ENCODE results near the gene PLXNB3. TPM values are rescaled to one million over a fixed set of nuclear protein-coding genes. Genes with fewer than 3 reads are reported as not detected.

The PLXNB3 gene
- total RNA-seq, 1 donor from 2014 or later, result 2.9 TPM

DNA sequence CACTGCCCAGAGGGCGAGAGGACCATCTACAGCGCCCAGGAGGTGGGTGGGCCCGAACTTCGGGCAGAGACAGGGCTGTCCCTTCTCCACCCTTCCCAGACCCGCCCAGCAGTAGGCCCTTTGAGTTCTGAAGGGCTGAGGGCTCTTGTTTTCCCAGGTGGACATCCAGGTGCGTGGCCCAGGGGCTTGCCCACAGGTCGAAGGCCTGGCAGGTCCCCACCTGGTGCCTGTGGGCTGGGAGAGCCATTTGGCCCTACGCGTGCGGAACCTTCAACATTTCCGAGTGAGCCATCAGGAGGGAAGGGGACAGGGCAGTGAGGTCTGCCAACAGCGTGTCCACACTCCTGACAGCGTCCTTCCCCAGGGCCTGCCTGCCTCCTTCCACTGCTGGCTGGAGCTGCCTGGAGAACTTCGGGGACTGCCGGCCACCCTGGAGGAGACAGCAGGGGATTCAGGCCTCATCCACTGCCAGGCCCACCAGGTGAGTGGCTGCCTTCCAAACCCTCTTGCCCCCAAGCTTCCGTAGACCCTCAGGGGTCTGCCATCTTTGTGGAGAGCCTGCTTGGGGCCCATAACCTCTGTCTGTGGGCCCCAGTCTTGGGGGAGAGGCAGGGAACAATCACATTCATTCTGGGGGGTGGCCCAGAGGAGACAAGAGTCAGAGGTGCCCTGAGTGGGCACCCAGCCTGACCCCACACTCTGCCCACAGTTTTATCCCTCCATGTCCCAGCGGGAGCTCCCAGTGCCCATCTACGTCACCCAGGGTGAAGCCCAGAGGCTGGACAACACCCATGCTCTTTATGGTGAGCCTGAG lies 6.8 kb downstream of the PLXNB3 start:
- Histone ChIP-seq H3K27ac (replicated peaks) (no peak overlapping the region), H3K9me3 (replicated peaks) (no peaks in the 10 kb centered on the region), H3K4me3 (no peak overlapping the region), H3K4me1 (peaks cover 4% of the 10 kb centered on the region), H3K36me3 (no peaks in the 10 kb centered on the region), H3K27me3 (ENCODE audit: low read depth) (no peaks in the 10 kb centered on the region)
- DNase-seq, result no peak
- intact Hi-C loops (cut with micrococcal nuclease), result no loop called here
- TF ChIP-seq, protein P1, sequence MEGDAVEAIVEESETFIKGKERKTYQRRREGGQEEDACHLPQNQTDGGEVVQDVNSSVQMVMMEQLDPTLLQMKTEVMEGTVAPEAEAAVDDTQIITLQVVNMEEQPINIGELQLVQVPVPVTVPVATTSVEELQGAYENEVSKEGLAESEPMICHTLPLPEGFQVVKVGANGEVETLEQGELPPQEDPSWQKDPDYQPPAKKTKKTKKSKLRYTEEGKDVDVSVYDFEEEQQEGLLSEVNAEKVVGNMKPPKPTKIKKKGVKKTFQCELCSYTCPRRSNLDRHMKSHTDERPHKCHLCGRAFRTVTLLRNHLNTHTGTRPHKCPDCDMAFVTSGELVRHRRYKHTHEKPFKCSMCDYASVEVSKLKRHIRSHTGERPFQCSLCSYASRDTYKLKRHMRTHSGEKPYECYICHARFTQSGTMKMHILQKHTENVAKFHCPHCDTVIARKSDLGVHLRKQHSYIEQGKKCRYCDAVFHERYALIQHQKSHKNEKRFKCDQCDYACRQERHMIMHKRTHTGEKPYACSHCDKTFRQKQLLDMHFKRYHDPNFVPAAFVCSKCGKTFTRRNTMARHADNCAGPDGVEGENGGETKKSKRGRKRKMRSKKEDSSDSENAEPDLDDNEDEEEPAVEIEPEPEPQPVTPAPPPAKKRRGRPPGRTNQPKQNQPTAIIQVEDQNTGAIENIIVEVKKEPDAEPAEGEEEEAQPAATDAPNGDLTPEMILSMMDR (IDR thresholded peaks at IDR 0.05; ENCODE audit: borderline replicate concordance), result no peak

DNA sequence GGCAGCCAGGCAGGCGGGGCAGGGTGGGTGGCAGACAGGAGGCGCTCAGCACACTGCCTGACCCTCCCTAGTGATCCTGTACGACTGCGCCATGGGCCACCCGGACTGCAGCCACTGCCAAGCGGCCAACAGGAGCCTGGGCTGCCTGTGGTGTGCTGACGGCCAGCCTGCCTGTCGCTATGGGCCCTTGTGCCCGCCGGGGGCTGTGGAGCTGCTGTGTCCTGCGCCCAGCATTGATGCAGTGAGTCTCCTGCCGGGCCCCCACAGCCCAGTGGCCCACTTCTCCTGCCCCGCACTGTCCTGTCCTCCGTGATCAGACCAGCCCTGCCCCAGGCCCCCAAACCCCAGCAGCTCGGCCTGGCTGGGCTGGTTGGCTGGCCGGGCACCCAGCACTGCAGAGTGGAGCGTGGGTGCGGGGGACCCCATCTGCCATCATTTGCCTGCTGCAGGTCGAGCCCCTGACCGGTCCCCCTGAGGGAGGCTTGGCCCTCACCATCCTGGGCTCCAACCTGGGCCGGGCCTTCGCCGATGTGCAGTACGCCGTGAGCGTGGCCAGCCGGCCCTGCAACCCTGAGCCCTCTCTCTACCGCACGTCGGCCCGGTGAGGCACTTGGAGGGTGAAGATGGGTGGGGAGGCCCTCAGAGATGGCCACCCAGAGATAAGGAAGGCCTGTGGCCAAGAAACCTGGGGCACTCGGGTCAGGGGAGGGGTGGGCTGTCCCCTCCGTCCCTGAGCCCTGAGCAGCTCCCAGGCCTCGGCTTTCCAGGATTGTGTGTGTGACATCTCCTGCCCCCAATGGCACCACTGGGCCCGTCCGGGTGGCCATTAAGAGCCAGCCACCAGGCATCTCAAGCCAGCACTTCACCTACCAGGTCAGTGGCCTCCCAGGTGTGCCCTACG lies 7.6 kb downstream of the PLXNB3 start:
- H3K4me1 ChIP-seq, result no peaks in the 10 kb centered on the region

DNA sequence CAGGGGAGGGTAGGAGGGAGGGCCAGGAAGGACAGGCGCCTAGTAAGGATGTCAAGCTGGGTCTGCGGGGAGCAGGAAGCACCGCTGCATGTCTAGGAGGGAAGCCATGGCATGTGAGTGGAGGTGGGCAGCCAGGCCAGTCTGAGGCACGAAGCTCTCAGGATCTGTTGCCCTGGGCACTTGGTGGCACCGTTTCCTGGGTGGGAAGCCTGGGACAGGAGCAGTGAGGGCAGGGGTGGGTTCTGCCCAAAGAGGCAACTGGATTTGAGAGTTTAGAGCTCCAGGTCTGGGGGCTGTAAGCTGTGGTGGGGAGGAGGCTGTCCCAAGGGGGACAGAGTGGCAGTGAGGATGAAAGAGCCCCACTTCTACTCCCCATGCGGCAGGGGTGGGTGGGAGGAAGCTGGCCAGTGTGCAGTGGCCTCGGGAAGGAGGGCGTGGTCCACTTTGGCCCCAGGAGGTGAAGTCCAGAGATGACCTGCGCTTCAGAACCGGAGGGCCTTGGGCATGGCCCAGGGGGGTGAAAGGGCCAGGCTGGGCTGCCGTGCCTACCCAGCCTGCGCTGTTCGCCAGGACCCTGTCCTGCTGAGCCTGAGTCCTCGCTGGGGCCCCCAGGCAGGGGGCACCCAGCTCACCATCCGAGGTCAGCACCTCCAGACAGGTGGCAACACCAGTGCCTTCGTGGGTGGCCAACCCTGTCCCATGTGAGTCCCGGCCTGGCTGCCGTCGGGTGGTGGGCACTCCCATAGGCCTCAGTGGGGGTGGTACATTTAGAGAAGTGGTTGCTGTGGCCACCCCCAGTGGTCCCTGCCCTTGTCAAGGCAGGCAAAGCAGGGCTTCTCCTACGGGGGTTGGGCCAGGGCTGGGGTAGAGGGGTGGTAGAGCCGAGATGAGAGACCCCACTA lies 8.5 kb downstream of the PLXNB3 start:
- no peak for DNase-seq
- intact Hi-C loops (cut with micrococcal nuclease), result no loop called here

More for the DNA sequence above, 7.6 kb downstream of the PLXNB3 start:
- TF ChIP-seq, protein P1 (IDR thresholded peaks at IDR 0.05; ENCODE audit: borderline replicate concordance), result no peak
- H3K4me3 ChIP-seq, result no peak overlapping the region
- no peak overlapping the region for H3K27ac ChIP-seq (replicated peaks)
- H3K9me3 ChIP-seq (replicated peaks), result no peaks in the 10 kb centered on the region
- intact Hi-C loops (cut with micrococcal nuclease), result no loop called here
- no peak for DNase-seq
- no peaks in the 10 kb centered on the region for H3K27me3 ChIP-seq (ENCODE audit: low read depth)
- no peaks in the 10 kb centered on the region for H3K36me3 ChIP-seq

DNA sequence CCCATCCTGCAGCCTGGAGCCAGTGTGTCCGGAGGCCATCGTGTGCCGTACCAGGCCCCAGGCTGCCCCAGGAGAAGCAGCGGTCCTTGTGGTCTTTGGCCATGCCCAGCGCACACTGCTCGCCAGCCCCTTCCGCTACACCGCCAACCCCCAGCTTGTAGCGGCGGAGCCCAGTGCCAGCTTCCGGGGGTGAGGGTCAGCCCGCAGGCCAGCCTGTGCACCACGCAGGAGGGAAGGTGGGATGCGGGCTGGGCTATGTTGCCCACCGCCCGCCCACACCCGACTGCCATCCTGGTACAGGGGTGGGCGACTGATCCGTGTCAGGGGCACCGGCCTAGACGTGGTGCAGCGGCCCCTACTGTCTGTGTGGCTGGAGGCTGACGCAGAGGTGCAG lies 9.2 kb downstream of the PLXNB3 start:
- H3K36me3 ChIP-seq, result no peaks in the 10 kb centered on the region
- DNase-seq, result no peak

More for the DNA sequence above, 8.5 kb downstream of the PLXNB3 start:
- Histone ChIP-seq H3K27me3 (ENCODE audit: low read depth) (no peaks in the 10 kb centered on the region), H3K4me3 (no peak overlapping the region), H3K36me3 (no peaks in the 10 kb centered on the region), H3K9me3 (replicated peaks) (no peaks in the 10 kb centered on the region), H3K27ac (replicated peaks) (no peak overlapping the region), H3K4me1 (no peaks in the 10 kb centered on the region)
- TF ChIP-seq, protein P1 (IDR thresholded peaks at IDR 0.05; ENCODE audit: borderline replicate concordance), result no peak

More for the DNA sequence above, 9.2 kb downstream of the PLXNB3 start:
- H3K4me3 ChIP-seq, result no peak overlapping the region
- no peaks in the 10 kb centered on the region for H3K9me3 ChIP-seq (replicated peaks)
- no peaks in the 10 kb centered on the region for H3K27me3 ChIP-seq (ENCODE audit: low read depth)
- intact Hi-C loops (cut with micrococcal nuclease), result no loop called here
- H3K27ac ChIP-seq (replicated peaks), result no peak overlapping the region
- TF ChIP-seq, protein P1 (IDR thresholded peaks at IDR 0.05; ENCODE audit: borderline replicate concordance), result no peak
- H3K4me1 ChIP-seq, result no peaks in the 10 kb centered on the region

Data from left ventricle myocardium inferior (tissue), 1 donor.